GM23248 (cell line): ENCODE data around the gene NT5C. TPM values are rescaled to one million over a fixed set of nuclear protein-coding genes. Genes with fewer than 3 reads are reported as not detected.
"Not testable (repeated sequence)": the region's sequence is repeated elsewhere in the genome, so short reads cannot be mapped to it uniquely, and the experiment has no call there.

Experiments used
- DNase-seq: peaks from one replicate; pipeline ENCODE4 v3.0.0-alpha.2; 2015
- H2AFZ ChIP-seq: fragments of 200-600 bp; sonication (generic); 2 replicates; pipeline ENCODE4 v1.6.1; 2016; ENCODE audit warnings: antibody characterized with exemption
- H3F3A ChIP-seq: fragments of 200-600 bp; sonication (generic); 2 replicates; pipeline ENCODE4 v1.6.1; 2016; ENCODE audit warnings: mild to moderate bottlenecking, antibody characterized with exemption, mixed run types; ENCODE audit not compliant: insufficient read depth
- H3K27ac ChIP-seq: fragments of 200-600 bp; sonication (generic); 2 replicates; pipeline ENCODE4 v1.5.1; 2016; ENCODE audit warnings: mild to moderate bottlenecking
- H3K27me3 ChIP-seq: fragments of 200-600 bp; sonication (generic); replicated peaks from 2 replicates; pipeline ENCODE4 v1.6.1; 2016; ENCODE audit warnings: mild to moderate bottlenecking; ENCODE audit not compliant: insufficient read depth
- H3K36me3 ChIP-seq: fragments of 200-600 bp; sonication (generic); 2 replicates; pipeline ENCODE4 v1.6.1; 2016; ENCODE audit warnings: low read depth, mild to moderate bottlenecking
- H3K4me1 ChIP-seq: fragments of 200-600 bp; sonication (generic); 2 replicates; pipeline ENCODE4 v1.6.1; 2016; ENCODE audit warnings: mild to moderate bottlenecking; ENCODE audit not compliant: insufficient read depth
- H3K4me2 ChIP-seq: fragments of 200-600 bp; sonication (generic); one replicate; pipeline ENCODE4 v1.6.1; 2016; ENCODE audit warnings: mild to moderate bottlenecking; ENCODE audit not compliant: unreplicated experiment
- H3K4me3 ChIP-seq: fragments of 200-600 bp; sonication (generic); 2 replicates; pipeline ENCODE4 v1.5.1; 2016; ENCODE audit warnings: mild to moderate bottlenecking
- H3K79me2 ChIP-seq: fragments of 200-600 bp; sonication (generic); 2 replicates; pipeline ENCODE4 v1.6.1; 2016; ENCODE audit warnings: mild to moderate bottlenecking; ENCODE audit not compliant: insufficient read depth
- H3K9ac ChIP-seq: fragments of 200-600 bp; sonication (generic); 2 replicates; pipeline ENCODE4 v1.6.1; 2016; ENCODE audit warnings: mild to moderate bottlenecking
- H3K9me2 ChIP-seq: fragments of 200-600 bp; sonication (generic); 2 replicates; pipeline ENCODE4 v1.6.1; 2016; ENCODE audit warnings: mixed run types, mild to moderate bottlenecking, moderate library complexity; ENCODE audit not compliant: insufficient read depth
- H3K9me3 ChIP-seq: fragments of 200-600 bp; sonication (generic); one replicate; pipeline ENCODE4 v1.6.1; 2017; ENCODE audit warnings: low read depth
- H4K20me1 ChIP-seq: fragments of 200-600 bp; sonication (generic); 2 replicates; pipeline ENCODE4 v1.6.0; 2016; ENCODE audit not compliant: insufficient read depth
- EZH2 ChIP-seq: fragments of 200-600 bp; sonication (generic); IDR thresholded peaks from 2 replicates; pipeline ENCODE4 v1.6.1; 2018; ENCODE audit warnings: antibody characterized with exemption, mild to moderate bottlenecking; ENCODE audit not compliant: insufficient read depth, poor library complexity, severe bottlenecking
- EZH2phosphoT487 ChIP-seq: fragments of 200-600 bp; sonication (generic); IDR thresholded peaks from 2 replicates; pipeline ENCODE4 v1.6.1; 2018; ENCODE audit warnings: antibody characterized with exemption, moderate library complexity, mild to moderate bottlenecking, low read depth; ENCODE audit not compliant: insufficient read depth
- WGBS, 2 experiments: methylation state at CpG; one replicate each; pipeline ENCODE4 v1.1.6; 2015 to 2017; ENCODE audit warnings: low lambda C conversion rate in 2 of 2, low coverage in 1 of 2; ENCODE audit errors: missing lambda C conversion rate in 2 of 2; 5-methylcytosine and 5-hydroxymethylcytosine counted together
- in situ Hi-C: fragments of 300-500 bp; cut with MboI; formaldehyde crosslinking; loops from 2 replicates; pipeline ENCODE4 v1.15.0; 2020
- polyA plus RNA-seq: library from polyadenylated mRNA; unstranded; fragments of >200 nt; fragmentation: Nextera tagmentation; extraction: Ambion mirVana; gene quantifications from 2 replicates; pipeline ENCODE4 v1.2.1, GENCODE V29; 2016
- total RNA-seq: library from RNA; depleted of rRNA; stranded (reverse); fragments of >200 nt; shearing (Covaris generic); gene quantifications from 2 replicates; pipeline ENCODE4 v1.2.3, GENCODE V29; 2014

Gene NT5C
- total and polyA plus RNA-seq, 2 experiments from 2014 or later, result 60.8 to 66.5 TPM

DNA sequence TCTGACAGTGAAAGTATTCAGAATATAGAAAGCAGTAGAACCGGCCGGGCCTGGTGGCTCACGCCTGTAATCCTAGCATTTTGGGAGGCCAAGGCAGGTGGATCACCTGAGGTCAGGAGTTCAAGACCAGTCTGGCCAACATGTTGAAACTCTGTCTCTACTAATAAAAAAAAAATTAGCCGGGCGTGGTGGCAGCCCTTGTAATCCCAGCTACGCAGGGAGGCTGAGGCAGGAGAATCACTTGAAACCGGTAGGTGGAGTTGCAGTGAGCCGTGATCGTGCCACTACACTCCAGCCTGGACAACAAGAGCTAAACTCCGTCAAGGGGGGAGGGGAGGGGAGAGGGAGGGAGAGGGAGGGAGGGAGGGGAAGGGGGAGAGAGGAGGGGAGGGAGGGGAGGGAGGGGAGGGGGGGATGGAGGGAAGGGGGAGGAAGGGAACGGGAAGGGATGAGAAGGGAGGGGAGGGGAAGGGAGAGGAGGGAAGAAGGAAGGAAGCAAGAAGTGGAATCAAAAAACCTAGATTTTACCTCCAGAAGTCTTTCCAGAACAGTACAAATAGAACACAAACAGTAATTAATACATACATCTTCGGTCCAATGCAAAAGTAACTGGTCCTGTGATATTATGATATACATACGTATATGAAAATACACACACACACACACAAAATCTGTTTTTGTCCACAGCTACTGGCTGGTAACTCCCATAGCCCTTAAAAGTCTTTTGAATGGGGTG, 10.9 kb upstream of the NT5C start:
- H3K4me3 ChIP-seq, result no peak overlapping the region
- no peaks in the 10 kb centered on the region for H3K9me3 ChIP-seq
- peaks cover 6% of the 10 kb centered on the region for H3K4me1 ChIP-seq
- peaks cover 18% of the 10 kb centered on the region for H3F3A ChIP-seq
- DNase-seq, result no peak
- H4K20me1 ChIP-seq, result no peaks in the 10 kb centered on the region
- no peaks in the 10 kb centered on the region for H3K9me2 ChIP-seq
- H3K36me3 ChIP-seq, result peaks cover 36% of the 10 kb centered on the region
- H3K4me2 ChIP-seq, result no peak overlapping the region
- WGBS, 2 experiments, result 89 to 90% methylated on average over 13 of the region's 13 CpGs
- H2AFZ ChIP-seq, result no peak overlapping the region
- H3K9ac ChIP-seq, result no peak overlapping the region
- H3K79me2 ChIP-seq, result peaks cover 4% of the 10 kb centered on the region
- no peaks in the 10 kb centered on the region for H3K27me3 ChIP-seq
- H3K27ac ChIP-seq, result no peak overlapping the region
- TF ChIP-seq EZH2 (no peak), EZH2phosphoT487 (no peak)
- in situ Hi-C loops, result no loop called here

GRCh38 chr17:75138519-75138918, 7.0 kb upstream of the NT5C start:
- Histone ChIP-seq H4K20me1 (no peaks in the 10 kb centered on the region), H3K9me2 (no peaks in the 10 kb centered on the region), H3K36me3 (peaks cover 25% of the 10 kb centered on the region), H3K4me2 (no peak overlapping the region), H3K79me2 (peaks cover 4% of the 10 kb centered on the region), H3K4me3 (no peak overlapping the region), H3K27ac (no peak overlapping the region), H3K9ac (no peak overlapping the region), H3K9me3 (no peaks in the 10 kb centered on the region), H3K27me3 (no peaks in the 10 kb centered on the region), H2AFZ (no peak overlapping the region), H3F3A (peaks cover 20% of the 10 kb centered on the region; the same call in 1 of the 2 replicates), H3K4me1 (no peaks in the 10 kb centered on the region)
- 96 to 99% methylated on average over 5 of the region's 5 CpGs for WGBS, 2 experiments
- in situ Hi-C loops, result no loop called here
- DNase-seq, result no peak
- TF ChIP-seq EZH2 (no peak), EZH2phosphoT487 (no peak)

DNA sequence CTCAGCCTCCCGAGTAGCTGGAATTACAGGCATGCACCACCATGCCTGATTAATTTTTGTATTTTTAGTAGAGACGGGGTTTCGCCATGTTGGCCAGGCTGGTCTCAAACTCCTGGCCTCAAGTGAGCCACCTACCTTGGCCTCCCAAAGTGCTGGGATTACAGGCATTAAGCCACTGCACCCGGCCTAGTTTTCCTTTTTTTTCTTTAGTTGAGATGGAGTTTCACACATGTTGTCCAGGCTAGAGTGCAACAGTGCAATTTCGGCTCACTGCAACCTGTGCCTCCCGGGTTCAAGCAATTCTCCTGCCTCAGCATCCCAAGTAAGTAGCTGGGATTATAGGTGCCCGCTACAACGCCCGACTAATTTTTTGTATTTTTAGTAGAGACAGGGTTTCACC, 6.2 kb upstream of the NT5C start:
- H3K36me3 ChIP-seq, result peaks cover 25% of the 10 kb centered on the region
- H3K9me2 ChIP-seq, H3K4me1 ChIP-seq, H3K9me3 ChIP-seq, H3K4me3 ChIP-seq, DNase-seq, H4K20me1 ChIP-seq, H3K27ac ChIP-seq, H3K79me2 ChIP-seq, H3K4me2 ChIP-seq, H3K9ac ChIP-seq, H2AFZ ChIP-seq, H3K27me3 ChIP-seq, in situ Hi-C loops: not testable (repeated sequence)
- 93 to 97% methylated on average over 8 to 9 of the region's 9 CpGs for WGBS, 2 experiments
- peaks cover 21% of the 10 kb centered on the region; the same call in 1 of the 2 replicates for H3F3A ChIP-seq

- Histone ChIP-seq H3K4me2 (no peak overlapping the region), H3K4me1 (no peaks in the 10 kb centered on the region), H3K27me3 (no peaks in the 10 kb centered on the region), H3K9ac (no peak overlapping the region), H3K9me3 (no peaks in the 10 kb centered on the region), H2AFZ (no peak overlapping the region), H3F3A (peaks cover 27% of the 10 kb centered on the region), H3K4me3 (no peak overlapping the region), H4K20me1 (no peaks in the 10 kb centered on the region), H3K36me3 (peaks cover 20% of the 10 kb centered on the region), H3K27ac (no peak overlapping the region), H3K79me2 (peaks cover 15% of the 10 kb centered on the region), H3K9me2 (no peaks in the 10 kb centered on the region)
- DNase-seq, result no peak
- 92 to 93% methylated on average over 8 of the region's 8 CpGs for WGBS, 2 experiments
- in situ Hi-C loops, result no loop called here
- TF ChIP-seq EZH2 (no peak), EZH2phosphoT487 (no peak)
These were observed 4.4 kb upstream of the NT5C start for GRCh38 chr17:75135946-75136345.

GRCh38 chr17:75135452-75135851, 3.9 kb upstream of the NT5C start:
- Histone ChIP-seq H3K4me3 (no peak overlapping the region), H3K9ac (no peak overlapping the region), H3K4me1 (no peaks in the 10 kb centered on the region), H3K9me3 (no peaks in the 10 kb centered on the region), H3K9me2 (no peaks in the 10 kb centered on the region), H4K20me1 (no peaks in the 10 kb centered on the region), H2AFZ (no peak overlapping the region), H3F3A (peaks cover 27% of the 10 kb centered on the region), H3K36me3 (peaks cover 15% of the 10 kb centered on the region), H3K27ac (no peak overlapping the region), H3K4me2 (no peak overlapping the region), H3K27me3 (no peaks in the 10 kb centered on the region), H3K79me2 (peaks cover 19% of the 10 kb centered on the region)
- no peak for DNase-seq
- 95 to 97% methylated on average over 5 of the region's 5 CpGs for WGBS, 2 experiments
- TF ChIP-seq EZH2 (no peak), EZH2phosphoT487 (no peak)
- in situ Hi-C loops, result no loop called here

GRCh38 chr17:75133607-75134347, 2.2 kb upstream of the NT5C start:
- Histone ChIP-seq H3K79me2 (peaks cover 20% of the 10 kb centered on the region; the same call in 1 of the 2 replicates), H3F3A (peaks cover 27% of the 10 kb centered on the region)
- H3K27ac ChIP-seq, H3K4me3 ChIP-seq, DNase-seq, in situ Hi-C loops, H3K4me1 ChIP-seq, H3K9me2 ChIP-seq, H3K9me3 ChIP-seq, H3K9ac ChIP-seq, H3K27me3 ChIP-seq, H2AFZ ChIP-seq, H3K36me3 ChIP-seq, H4K20me1 ChIP-seq, H3K4me2 ChIP-seq: not testable (repeated sequence)
- 83 to 85% methylated on average over 14 of the region's 14 CpGs for WGBS, 2 experiments
